ENCODE measurements around the gene ELFN1.

ELFN1 gene

DNA sequence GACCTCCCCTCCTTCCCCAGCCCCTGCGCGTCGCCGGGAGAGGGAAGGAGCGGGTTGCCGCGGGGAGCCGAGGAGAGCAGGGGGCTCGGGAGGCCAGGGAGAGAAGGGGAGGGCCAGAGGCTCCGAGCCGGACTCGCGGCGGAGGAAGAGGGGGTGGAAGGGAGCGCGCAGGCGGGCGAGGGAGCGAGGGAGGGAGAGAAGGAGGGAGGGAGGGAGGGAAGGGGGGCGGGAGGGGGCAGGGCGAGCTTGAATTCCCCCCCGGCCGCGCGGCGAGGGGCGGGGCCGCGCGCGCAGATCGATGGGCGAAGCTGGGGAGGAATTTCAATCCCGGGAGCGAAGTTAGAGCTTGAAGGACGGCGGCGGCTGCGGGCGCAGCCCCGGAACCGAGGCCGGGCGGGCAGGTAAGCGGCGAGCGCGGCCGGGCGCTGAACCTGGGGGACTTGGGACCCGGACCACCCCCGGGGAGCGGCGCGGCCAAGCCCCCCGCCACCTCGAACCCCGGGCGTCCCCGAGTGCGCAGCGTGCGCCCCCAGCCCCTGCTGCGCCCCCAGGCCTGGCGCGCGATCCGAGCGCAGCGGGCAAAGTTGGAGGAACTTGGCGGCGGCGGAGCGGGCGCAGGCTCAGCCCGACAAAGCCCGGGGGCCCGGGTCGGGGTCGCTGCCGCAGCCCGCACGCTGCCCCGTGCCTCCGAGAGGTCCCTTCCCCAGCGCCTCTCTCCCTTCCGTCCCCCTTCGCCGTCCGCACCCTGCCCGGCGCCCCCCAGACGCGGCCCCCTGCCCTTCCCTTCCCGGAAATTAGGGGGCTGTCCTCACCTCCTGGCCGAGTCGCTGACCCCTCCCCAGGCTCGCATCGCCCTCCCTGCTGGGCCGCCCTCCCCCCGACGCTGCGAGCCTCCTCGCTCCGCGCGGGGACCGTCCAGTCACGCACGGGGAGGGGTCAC is at the start of gene ELFN1:
Gene ELFN1, plus strand, starts transcription at position 324 of the 940 bp plus-strand sequence. CDS start 74,320 bp downstream, outside the sequence.
- no peak for DNase-seq

DNA sequence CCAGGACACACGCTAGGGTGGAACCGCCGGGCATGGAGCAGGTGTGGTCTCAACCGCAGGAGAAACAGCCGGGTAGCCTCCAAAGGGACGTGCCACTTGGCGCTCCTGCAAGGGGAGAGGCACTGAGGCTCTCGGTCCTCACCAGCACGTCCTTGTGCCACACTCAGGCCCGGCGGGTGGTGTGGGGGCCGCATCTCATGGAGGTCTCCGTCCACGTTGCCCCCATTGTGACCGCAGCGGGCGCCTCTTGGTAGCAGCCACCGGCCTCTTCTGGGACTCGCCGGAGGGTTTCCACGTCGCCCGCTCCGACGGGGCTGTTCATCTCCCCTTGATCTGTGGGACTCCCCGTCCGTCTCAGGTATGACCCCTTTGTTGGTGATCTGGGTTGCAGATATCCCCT is 49.2 kb upstream of the ELFN1 start:
- DNase-seq = no peak

DNA sequence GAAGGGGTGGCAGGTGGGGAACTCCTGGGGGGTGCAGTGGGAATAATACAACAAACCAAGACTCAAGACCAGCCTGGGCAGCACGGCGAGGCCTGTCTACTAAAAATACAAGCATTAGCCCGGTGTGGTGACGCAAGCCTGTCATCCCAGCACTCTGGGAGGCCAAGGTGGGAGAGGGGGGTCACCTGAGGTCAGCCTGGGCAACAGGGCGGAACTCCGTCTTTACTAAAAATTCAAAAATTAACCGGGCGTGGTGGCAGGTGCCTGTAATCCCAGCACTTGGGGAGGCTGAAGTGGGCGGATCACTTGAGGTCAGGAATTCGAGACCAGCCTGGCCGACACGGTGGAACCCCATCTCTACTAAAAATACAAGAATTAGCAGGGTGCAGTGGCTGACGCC is 48.4 kb upstream of the ELFN1 start:
- no peak for DNase-seq

DNA sequence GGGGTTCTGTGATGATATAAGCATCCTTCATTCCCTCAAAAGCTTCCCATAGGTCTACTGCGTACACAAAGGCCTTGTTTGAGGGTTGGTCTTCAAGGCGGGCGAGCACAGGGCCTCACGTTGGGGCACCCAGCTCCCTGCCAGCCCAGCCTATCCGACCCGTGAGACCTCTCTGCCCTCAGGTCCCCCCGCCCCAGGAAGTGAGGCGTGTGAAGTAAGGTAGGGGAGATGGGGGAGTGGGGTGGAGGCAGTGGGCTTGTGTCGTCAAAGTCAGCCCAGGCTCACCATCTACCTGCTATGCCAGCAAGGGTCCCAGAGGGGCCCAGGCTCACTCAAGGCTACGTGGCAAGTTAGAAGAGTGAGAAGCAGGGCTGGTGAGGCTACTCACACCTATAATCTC is 47.6 kb upstream of the ELFN1 start:
- DNase-seq = no peak

DNA sequence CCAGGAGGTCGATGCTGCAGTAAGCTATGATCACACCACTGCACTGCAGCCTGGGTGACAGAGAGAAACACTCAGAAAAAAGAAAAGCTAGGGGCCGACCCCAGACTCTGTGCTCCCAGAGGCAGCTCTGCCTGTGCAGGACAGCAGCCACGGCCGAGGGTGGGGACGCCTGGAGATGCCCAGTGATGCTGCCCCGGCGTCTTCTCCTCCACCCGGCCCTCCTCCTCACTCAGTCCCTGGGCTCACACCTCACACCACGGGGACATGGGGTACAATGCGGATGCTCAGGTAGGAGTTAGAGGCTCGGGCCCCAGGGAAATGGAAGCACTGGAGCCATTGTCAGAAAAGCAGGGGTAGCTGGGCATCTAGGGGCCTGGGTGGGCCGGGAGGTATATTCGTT is 46.3 kb upstream of the ELFN1 start:
- DNase-seq = no peak

DNA sequence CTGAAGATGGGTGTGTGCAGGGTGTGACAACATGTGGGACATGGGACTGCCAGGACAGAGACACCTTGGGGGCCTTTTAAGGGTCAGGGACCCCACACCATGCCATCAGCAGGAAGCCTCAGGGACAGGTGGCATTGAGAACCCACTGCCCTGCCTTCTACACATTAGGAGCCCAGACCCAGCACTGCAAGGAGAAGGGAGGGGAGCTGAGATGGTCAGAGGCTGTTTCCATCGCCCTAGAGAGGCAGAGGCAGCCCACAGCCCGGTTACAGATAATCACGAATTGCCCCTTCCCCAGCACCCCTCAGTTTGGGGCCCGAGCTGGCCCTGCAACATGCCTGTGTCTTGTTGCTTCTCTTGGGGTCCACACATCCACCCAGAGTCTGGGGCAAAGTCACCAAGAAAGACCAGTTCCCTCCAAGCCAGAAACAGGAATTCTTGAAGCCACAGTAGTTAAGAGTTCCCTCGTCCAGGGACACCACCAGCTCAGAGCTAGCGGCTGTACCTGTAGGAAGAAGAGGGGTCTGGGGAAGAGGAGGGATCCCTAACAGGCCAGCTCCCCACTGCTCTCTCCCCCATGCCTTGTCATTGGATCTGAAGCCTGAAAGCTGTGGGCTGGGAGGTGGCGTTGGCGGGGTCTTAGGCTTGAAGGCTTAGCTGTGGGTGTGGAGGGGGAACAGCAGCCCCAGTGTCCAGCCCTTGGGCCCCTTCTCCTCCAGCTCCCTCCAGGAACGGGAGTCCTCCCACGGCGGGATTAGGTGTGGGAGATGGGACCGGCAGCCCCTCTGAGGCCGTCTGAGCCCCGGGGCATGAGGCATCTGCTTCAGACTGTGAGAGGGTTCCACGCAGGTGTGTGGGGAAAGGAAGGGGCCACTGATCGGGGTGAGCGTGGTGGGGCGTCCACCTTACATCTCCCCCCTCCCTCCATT is 44.8 kb upstream of the ELFN1 start:
- DNase-seq = no peak

DNA sequence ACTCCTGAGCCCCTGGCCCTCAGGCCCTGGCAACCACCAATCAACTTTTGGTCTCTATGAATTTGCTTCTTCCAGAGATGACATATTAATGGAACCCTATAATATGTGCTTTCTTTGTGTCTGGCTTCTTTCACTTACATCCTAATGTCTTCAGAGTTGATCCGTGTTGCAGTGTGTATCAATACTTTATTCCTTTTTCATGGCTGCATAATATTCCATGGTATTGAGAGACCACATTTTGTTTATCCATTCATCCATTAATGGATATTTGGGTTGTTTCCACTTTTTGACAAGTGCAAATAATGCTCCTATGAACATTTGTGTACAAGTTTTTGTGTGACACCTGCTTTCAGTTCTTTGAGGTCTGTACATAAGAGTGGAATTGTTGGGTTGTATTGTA is 43.3 kb upstream of the ELFN1 start:
- no peak for DNase-seq

DNA sequence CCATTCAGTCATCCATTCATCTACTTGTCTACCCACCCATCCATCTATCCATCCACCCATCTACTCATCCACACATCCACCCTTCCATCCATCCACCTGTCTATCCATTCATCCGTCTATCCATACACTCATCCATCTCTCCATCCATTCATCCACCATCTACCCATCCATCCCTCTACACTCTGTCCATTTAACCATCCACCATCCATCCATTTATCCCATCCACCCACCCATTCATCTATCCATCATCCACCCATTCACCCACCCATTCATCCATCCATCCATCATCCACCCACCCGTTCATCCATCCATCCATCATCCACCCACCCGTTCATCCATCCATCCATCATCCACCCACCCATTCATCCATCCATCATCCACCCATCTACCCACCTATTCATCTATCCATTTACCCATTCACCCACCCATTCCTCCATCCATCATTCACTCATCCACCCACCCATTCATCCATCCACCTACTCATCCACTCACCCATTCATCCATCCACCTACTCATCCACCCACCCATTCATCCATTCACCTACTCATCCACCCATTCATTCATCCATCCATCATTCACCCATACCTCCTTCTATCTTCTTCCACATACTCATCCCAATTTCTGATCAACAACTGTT is 39.3 kb upstream of the ELFN1 start:
- no peak for DNase-seq

DNA sequence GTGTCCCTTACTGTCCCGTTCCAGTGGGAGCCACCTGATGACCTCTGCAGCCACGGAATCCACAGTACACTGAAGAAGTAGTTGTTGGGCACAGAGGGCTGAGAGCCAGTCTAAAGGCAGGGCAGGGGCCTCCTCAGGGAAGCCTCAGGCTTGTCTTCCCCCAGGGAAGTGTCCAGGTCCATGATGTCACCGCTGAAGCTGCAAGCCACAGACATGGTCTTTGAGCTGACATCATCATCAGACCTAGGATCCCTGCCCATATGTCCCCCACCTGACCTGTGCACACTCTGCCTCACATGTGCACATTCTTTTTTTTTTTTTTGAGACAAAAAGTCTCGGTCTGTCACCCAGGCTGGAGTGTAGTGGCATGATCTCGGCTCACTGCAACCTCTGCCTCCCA is 38.4 kb upstream of the ELFN1 start:
- DNase-seq = no peak

DNA sequence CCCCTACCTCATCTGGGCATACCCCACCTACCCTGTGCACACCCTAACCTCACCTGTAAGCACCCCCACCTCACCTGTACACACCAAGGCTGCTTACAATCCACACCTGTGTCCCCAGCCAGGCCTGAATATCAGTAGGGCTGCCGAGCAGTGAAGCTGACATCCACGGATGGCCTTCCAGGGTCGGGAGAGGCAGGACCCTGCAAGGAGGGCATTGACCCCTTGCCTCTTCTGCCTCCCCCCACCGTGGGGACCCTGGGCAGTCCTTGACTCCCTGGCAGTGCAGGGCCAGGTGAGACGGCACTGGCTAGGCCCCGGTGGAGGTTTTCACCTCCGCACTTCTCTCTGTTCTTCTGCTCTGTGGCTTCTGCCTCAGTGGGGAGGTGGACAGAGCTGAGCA is 37.6 kb upstream of the ELFN1 start:
- DNase-seq = no peak

DNA sequence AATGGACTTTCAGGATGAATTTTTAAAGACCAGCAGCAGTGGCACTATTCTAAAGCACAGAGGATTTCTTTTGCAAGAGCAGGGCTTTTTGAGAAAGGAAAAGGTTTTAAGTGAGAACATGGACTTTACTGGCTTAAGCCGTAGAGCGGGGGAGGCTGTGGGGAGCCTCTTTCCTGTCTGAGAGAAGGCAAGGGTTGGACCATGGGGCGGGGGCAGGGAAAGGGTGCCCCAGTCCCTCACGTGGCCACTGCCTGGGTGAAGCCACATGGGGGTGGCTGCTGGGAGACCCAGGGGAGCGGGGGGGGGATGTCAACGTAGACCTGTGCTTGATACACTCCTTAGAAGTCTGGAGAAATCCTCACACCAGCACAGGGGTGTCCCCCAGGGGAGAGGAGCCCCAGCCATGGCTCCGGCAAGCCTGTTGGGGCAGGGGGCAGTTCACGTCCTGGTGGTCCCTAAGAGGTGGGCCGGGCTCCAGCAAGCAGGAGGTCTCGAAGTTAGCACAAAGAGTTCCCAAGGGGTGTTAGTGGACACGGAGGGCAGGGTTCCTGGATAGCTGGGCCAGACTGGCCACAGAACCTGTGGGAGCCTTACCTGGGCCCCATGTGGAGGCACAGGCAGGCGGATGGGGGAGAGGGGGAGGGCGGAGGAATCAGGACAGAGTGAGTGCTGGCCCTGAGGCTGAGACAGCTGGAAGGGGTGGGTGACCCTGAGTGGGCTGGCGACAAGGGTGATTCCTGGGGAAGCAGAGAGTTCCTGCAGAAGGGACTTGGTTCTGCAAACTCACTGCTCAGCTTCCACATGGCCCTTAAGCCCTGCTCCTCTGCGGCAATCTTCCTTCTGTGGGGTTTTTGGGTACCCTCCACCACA is 36.9 kb upstream of the ELFN1 start:
- DNase-seq = no peak

DNA sequence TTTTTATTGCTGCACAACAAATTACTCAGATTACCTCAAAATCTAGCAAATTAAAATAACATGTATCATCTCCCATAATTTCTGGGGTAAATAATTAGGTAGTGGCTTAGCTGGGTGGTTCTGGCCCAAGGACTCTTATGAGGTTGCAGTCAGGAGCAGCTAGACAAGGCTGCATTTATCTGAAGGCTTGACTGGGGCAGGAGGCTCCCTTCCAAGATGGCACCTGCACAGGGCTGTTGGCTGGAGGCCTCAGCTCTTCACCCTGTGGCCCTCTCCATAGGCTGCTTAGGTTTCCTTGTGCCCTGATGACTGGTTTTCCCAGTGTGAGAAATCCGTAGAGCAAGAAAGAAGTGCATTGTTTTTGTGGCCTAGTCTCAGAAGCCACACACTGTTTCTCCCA is 34.7 kb upstream of the ELFN1 start:
- no peak for DNase-seq

DNA sequence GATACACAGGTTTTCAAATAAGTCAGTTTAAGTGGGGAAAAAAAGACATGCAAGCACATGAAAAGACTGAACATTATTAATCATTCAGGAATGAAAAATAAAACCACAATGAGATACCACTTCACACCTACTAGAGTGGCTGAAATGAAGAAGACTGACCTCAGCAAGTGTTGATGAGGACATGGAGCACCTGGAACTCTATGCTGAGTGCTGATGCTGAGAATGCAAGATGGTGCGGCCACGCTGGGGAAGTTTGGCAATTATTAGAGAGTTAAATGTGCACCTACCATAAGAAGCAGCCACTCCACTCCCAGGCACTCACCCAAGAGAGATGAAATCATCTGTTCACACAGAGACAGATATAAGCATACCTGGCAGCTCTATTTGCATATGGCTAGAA is 32.9 kb upstream of the ELFN1 start:
- no peak for DNase-seq

DNA sequence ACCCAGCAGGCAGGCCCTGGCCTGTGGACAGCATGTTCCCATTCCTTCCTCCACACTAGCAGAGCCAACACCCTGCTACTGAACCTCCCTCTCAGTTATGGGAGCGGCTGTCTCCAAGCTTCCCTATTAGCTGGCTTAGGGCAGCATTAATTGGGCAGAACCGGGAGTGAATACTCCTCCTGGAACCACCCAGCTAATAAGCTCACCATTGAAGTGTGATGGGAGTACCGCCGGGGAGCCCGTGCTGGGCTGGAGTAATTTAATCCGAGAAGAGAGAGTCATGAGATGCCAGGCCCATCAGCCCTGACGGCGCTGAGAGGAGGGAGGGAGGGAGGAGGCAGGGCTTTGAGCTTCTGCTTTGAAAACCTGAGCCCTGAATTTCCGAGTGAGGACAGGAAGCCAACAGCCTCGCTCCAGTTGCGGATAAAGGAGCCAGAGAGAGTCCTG is 31.8 kb upstream of the ELFN1 start:
- no peak for DNase-seq

DNA sequence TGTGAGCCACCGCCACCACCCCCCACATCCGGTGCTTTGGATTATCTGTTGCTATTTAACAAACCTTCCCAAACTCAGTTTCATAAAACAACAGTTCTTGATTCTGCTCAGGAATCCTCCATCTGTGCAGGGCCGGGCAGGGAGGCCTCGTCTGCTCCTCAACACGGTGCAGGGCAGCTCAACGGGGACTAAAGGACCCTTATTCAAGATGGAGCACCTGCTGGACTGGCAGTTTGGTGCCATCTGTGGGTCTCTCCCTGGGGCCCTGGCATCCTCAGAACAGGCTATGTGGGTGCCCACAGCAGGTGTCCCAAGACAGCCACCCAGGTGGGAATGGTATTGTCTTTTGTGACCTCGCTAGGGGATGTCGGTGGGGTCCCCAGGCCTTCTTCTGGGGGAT is 31.0 kb upstream of the ELFN1 start:
- DNase-seq = no peak

DNA sequence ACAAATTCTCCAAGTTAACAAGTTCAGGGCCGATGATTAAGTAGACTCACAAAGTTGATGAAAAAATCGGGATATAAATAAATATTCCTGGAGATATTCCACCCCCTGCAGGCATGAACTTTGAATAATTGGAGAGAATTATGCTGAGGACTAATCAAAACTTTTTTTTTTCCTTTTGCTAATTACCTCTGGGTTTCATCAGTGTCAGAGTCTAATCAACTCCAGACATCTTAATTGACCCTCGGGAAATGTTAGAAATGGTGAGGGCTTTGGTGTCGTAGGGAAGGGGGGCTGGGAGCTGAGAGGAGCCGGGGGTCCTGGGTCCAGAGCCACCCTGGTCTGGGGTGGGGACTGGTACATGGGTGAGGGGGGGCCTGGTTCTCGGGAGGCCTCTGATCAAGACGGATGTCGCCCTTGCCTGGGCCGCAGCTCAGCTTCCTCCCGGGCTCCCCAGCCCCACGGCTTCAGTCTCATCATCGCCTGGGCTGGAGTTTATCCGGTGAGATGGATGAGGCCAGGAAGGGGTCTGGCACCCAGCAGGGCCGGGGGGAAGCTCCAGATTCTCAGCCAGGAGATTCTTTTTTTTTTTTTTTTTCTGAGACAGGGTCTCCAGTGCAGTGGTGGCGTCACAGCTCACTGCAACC is 30.4 kb upstream of the ELFN1 start:
- DNase-seq = no peak

DNA sequence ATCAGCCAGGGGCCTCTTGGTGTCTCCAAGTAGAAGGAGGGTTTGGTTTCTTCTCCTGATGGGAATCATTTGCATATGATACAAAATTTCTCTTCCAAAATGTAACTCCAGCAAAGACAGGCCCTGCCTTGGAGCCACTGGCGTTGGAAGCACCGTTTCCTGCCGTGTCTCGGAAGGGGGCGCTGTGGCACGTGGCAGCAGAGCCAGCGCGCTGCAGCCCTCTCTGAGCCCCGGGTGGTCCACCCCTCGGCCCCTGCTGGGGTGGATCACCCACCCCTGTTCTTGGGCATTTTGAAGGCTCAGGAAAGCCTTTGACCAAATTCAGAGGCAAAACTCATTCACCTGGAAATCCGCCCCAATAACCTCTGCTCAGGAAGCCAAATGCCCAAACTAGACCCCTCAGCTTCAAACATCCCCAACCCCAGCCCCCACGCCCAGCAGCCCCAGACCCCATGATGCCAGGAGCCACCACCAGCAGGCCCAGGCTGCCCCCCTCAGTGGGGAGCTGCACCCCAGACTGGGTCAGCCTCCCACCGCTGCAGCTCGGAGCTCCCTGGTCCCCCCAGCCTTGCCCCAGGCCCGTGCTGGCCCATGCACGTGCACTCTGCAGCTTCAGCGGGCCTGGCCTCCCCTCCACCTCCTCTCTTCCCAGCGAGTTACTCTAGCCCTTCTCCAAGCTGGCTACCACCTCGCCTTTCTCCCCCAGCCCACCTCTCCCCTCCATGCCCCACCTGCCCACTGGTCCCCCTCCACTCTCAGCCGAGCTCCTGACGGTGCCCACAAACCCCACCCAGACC is 29.5 kb upstream of the ELFN1 start:
- DNase-seq = no peak

DNA sequence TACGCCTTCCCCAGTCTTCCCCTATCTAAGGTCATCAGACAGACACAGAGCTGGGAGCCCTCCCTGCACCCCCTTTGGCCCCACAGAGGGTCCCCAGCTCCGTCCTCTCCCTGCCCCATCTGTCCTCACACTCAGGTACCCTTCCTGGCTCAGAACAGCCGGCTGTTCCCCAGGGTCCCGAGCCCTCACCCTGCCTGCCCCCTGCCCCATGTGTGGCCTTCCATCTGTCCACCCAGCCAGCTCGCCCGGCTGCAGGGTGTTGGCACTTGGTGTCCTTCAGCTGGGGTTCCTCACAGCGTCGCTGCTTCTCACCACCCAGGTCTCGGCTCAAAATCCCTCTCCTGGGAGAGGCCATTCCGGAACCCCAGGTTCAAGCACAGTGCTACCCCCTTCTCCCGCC is 28.9 kb upstream of the ELFN1 start:
- DNase-seq = no peak

DNA sequence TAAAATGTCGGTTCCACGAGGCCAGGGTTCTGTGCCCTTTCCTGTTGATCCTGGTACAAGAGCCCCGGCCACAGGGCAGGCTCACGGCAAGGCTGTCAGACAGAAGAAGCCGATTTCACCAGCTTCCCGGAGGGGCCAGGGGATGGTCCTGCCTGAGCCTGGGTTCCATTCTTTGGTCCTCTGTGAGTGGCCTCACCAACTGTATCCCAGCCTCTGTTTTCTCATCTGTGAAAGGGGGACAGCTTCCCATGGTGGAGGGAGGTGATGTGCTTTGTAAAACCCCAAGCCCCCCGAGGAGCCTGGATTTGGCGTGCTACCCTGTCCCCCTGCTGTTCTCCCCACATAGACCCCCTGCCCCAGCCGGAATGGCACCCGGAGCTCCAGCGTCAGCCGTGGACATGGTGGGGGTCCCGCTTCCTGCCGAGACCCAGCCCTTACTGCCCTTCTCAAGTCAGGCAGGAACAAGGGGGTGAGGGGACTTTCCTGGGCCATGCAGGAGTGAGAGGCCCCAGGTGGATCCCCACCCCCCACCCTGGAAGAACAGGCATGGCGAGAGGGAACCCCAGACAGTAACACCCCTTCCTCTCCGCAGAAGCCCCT is 28.3 kb upstream of the ELFN1 start:
- DNase-seq = no peak

DNA sequence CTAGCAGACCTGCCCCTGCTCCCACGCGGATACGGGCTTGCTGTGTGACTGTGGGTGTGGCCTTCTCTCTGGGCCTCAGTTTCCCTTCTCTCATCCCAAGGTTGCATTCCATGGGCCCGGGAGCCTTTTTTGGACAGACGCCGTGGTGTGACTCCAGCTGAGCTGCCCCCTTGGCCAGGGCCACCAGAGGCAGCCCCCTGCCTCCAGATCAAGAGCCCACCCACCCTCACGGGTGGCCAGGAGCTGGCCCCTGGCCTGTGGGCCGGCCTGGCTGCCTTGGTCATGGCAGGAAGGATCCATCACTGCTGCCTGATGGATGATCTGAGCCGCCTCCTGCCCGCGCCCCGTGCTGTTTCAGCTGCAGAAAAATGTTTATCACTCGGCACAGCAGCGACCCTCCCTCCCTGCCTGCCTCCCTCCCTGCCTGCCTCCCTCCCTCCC is 27.8 kb upstream of the ELFN1 start:
- no peak for DNase-seq
